H9 (cell line): Measurements from ENCODE around the gene JAK2. TPM values are rescaled to one million over a fixed set of nuclear protein-coding genes. Genes with fewer than 3 reads are reported as not detected.

Experiments
- DNase-seq: peaks from one replicate; pipeline ENCODE4 v3.0.0-alpha.2; 2017
- H2AFZ ChIP-seq: one replicate; pipeline ENCODE4 v1.6.1; 2013; ENCODE audit warnings: mild to moderate bottlenecking, low read length, control low read depth, moderate library complexity
- H2AK5ac ChIP-seq: 2 replicates; pipeline ENCODE4 v1.6.1; 2013; ENCODE audit warnings: low read length, control low read depth, mixed read lengths; ENCODE audit not compliant: insufficient read length
- H2BK120ac ChIP-seq: one replicate; pipeline ENCODE4 v1.6.1; 2013; ENCODE audit warnings: low read depth, mild to moderate bottlenecking, low read length, control low read depth, inconsistent platforms; ENCODE audit not compliant: poor library complexity, severe bottlenecking
- H2BK12ac ChIP-seq: 2 replicates; pipeline ENCODE4 v1.6.1; 2013; ENCODE audit warnings: low read length, control low read depth, mixed read lengths, low read depth; ENCODE audit not compliant: insufficient read length
- H2BK15ac ChIP-seq: 2 replicates; pipeline ENCODE4 v1.6.1; 2013; ENCODE audit warnings: low read depth, low read length, control low read depth
- H2BK20ac ChIP-seq: one replicate; pipeline ENCODE4 v1.6.1; 2013; ENCODE audit warnings: low read depth, mild to moderate bottlenecking, low read length, control low read depth, inconsistent platforms; ENCODE audit not compliant: poor library complexity, severe bottlenecking
- H2BK5ac ChIP-seq: 2 replicates; pipeline ENCODE4 v1.6.1; 2013; ENCODE audit warnings: low read length, control low read depth, mixed read lengths; ENCODE audit not compliant: insufficient read length
- H3K14ac ChIP-seq: 2 replicates; pipeline ENCODE4 v1.6.1; 2013; ENCODE audit warnings: low read length, control low read depth; ENCODE audit not compliant: insufficient read depth
- H3K18ac ChIP-seq: 2 replicates; pipeline ENCODE4 v1.6.1; 2013; ENCODE audit warnings: low read depth, mild to moderate bottlenecking, mixed read lengths, low read length, control low read depth; ENCODE audit not compliant: insufficient read length
- H3K23ac ChIP-seq: 2 replicates; pipeline ENCODE4 v1.6.1; 2013; ENCODE audit warnings: low read length, control low read depth, mixed read lengths, low read depth; ENCODE audit not compliant: insufficient read length
- H3K23me2 ChIP-seq: 2 replicates; pipeline ENCODE4 v1.6.1; 2013; ENCODE audit warnings: low read depth, mild to moderate bottlenecking, mixed read lengths, low read length, control low read depth; ENCODE audit not compliant: insufficient read length, poor library complexity, severe bottlenecking
- H3K27ac ChIP-seq: 2 replicates; pipeline ENCODE4 v1.5.1; 2013; ENCODE audit warnings: low read length, control low read depth, mixed read lengths, low read depth; ENCODE audit not compliant: insufficient read length
- H3K27me3 ChIP-seq: 2 replicates; pipeline ENCODE4 v1.6.1; 2013; ENCODE audit warnings: low read length, control low read depth, inconsistent platforms; ENCODE audit not compliant: insufficient read depth
- H3K4ac ChIP-seq: 2 replicates; pipeline ENCODE4 v1.6.1; 2013; ENCODE audit warnings: low read depth, mild to moderate bottlenecking, control low read depth, inconsistent platforms, low read length, moderate library complexity
- H3K4me1 ChIP-seq: 2 replicates; pipeline ENCODE4 v1.6.1; 2013; ENCODE audit warnings: low read length, control low read depth, inconsistent platforms; ENCODE audit not compliant: insufficient read depth
- H3K4me2 ChIP-seq: 2 replicates; pipeline ENCODE4 v1.6.1; 2013; ENCODE audit warnings: low read length, control low read depth, mixed read lengths; ENCODE audit not compliant: insufficient read length, insufficient read depth
- H3K56ac ChIP-seq: 2 replicates; pipeline ENCODE4 v1.6.1; 2013; ENCODE audit warnings: low read depth, mild to moderate bottlenecking, mixed read lengths, low read length, control low read depth; ENCODE audit not compliant: insufficient read length
- H3K79me1 ChIP-seq: 2 replicates; pipeline ENCODE4 v1.6.1; 2013; ENCODE audit warnings: low read depth, mild to moderate bottlenecking, moderate library complexity, low read length, control low read depth, inconsistent platforms; ENCODE audit not compliant: insufficient read depth, poor library complexity, severe bottlenecking
- H3K79me2 ChIP-seq: 2 replicates; pipeline ENCODE4 v1.6.1; 2013; ENCODE audit warnings: low read length, control low read depth, inconsistent platforms; ENCODE audit not compliant: insufficient read depth
- H3K9ac ChIP-seq: 2 replicates; pipeline ENCODE4 v1.6.1; 2013; ENCODE audit warnings: low read length, control low read depth, mixed read lengths; ENCODE audit not compliant: insufficient read length; ENCODE audit errors: extremely low read depth
- H3K9me3 ChIP-seq: one replicate; pipeline ENCODE4 v1.6.1; 2013; ENCODE audit warnings: low read depth, low read length, inconsistent platforms; ENCODE audit not compliant: control insufficient read depth
- H3T11ph ChIP-seq: one replicate; pipeline ENCODE4 v1.6.1; 2013; ENCODE audit warnings: mild to moderate bottlenecking, low read length, control low read depth, inconsistent platforms
- H4K20me1 ChIP-seq: one replicate; pipeline ENCODE4 v1.6.1; 2013; ENCODE audit not compliant: control insufficient read depth, insufficient read length, insufficient read depth
- H4K5ac ChIP-seq: 2 replicates; pipeline ENCODE4 v1.6.1; 2013; ENCODE audit warnings: low read depth, mild to moderate bottlenecking, mixed read lengths, low read length, control low read depth; ENCODE audit not compliant: insufficient read length
- H4K8ac ChIP-seq: replicated peaks from 2 replicates; pipeline ENCODE4 v1.6.1; 2013; ENCODE audit warnings: low read length, control low read depth, mixed read lengths, low read depth; ENCODE audit not compliant: insufficient read length
- H4K91ac ChIP-seq: 2 replicates; pipeline ENCODE4 v1.6.1; 2013; ENCODE audit warnings: low read depth, mild to moderate bottlenecking, moderate library complexity, mixed read lengths, low read length, control low read depth; ENCODE audit not compliant: insufficient read length
- H3K27ac Mint-ChIP-seq, 3 experiments: 2 replicates in 2 of 3; 3 replicates in 1 of 3; pipeline ENCODE4 v1.8.0; 2020 to 2021; ENCODE audit warnings: mixed read lengths in 3 of 3, mild to moderate bottlenecking in 1 of 3, moderate library complexity in 1 of 3
- H3K27me3 Mint-ChIP-seq: 2 replicates; pipeline ENCODE4 v1.8.0; 2021; ENCODE audit warnings: low read depth, mild to moderate bottlenecking, moderate library complexity, mixed read lengths
- H3K36me3 Mint-ChIP-seq, 3 experiments: 2 replicates in 2 of 3; 3 replicates in 1 of 3; pipeline ENCODE4 v1.8.0; 2020 to 2021; ENCODE audit warnings: low read depth in 3 of 3, mixed read lengths in 3 of 3; ENCODE audit not compliant: insufficient read depth in 1 of 3
- H3K4me1 Mint-ChIP-seq, 2 experiments: 2 replicates each; pipeline ENCODE4 v1.8.0; 2020; ENCODE audit warnings: mixed read lengths in 2 of 2
- H3K4me3 Mint-ChIP-seq, 2 experiments: 2 replicates in 1 of 2; 3 replicates in 1 of 2; pipeline ENCODE4 v1.8.0; 2020 to 2021; ENCODE audit warnings: mild to moderate bottlenecking in 2 of 2, mixed read lengths in 2 of 2, moderate library complexity in 1 of 2
- H3K9me3 Mint-ChIP-seq, 2 experiments: 2 replicates in 1 of 2; 3 replicates in 1 of 2; pipeline ENCODE4 v1.8.0; 2020; ENCODE audit warnings: mild to moderate bottlenecking in 2 of 2, mixed read lengths in 2 of 2, moderate library complexity in 1 of 2
- CTCF ChIP-seq: fragments of 200-600 bp; sonication (generic); conservative IDR thresholded peaks from 3 replicates; pipeline ENCODE4 v1.8.0; 2021; ENCODE audit warnings: antibody characterized with exemption, mild to moderate bottlenecking
- WGBS: extraction: QIAGEN DNeasy Blood & Tissue Kit; methylation state at CpG from one replicate; pipeline ENCODE4 v1.1.7; 2013; ENCODE audit warnings: missing lambda C conversion rate, low lambda C conversion rate, mixed read lengths; ENCODE audit not compliant: insufficient read length; ENCODE audit errors: extremely low coverage; 5-methylcytosine and 5-hydroxymethylcytosine counted together
- total RNA-seq: library from RNA; stranded (reverse); gene quantifications from 2 replicates; pipeline ENCODE4 v1.2.1, GENCODE V29; 2021

The JAK2 gene
- total RNA-seq, 1 experiment from 2014 or later = 3.4 TPM

DNA sequence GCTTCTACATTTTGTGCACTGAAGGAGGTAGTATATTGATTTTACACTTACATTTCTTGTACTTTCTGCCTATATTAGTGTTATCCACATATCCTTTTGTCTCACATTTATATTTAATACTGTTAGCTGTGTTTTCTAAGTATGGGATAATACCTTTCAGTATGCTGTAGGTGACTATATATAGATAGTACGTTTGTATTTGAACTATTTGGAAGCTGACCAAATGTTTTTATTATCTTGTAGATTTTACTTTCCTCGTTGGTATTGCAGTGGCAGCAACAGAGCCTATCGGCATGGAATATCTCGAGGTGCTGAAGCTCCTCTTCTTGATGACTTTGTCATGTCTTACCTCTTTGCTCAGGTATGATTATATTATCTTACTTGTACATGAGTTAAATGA, 59.1 kb downstream of the JAK2 start:
- H3K4me3 Mint-ChIP-seq = no peak overlapping the region
- Histone ChIP-seq H2BK12ac (no peak overlapping the region), H3T11ph (no peak overlapping the region), H3K9ac (no peak overlapping the region), H3K9me3 (no peaks in the 10 kb centered on the region), H4K20me1 (no peaks in the 10 kb centered on the region), H3K4ac (no peak overlapping the region), H3K4me2 (no peak overlapping the region), H2BK5ac (no peak overlapping the region), H3K23me2 (no peaks in the 10 kb centered on the region), H3K79me1 (no peaks in the 10 kb centered on the region), H3K79me2 (no peaks in the 10 kb centered on the region), H4K5ac (no peak overlapping the region), H3K56ac (no peak overlapping the region), H4K91ac (no peak overlapping the region), H3K18ac (no peak overlapping the region), H3K4me1 (no peaks in the 10 kb centered on the region), H3K27ac (no peak overlapping the region), H3K14ac (no peak overlapping the region), H2AFZ (no peak overlapping the region), H2BK120ac (no peak overlapping the region), H4K8ac (no peak overlapping the region), H2BK15ac (no peak overlapping the region), H2BK20ac (no peak overlapping the region), H3K27me3 (no peaks in the 10 kb centered on the region), H3K23ac (no peak overlapping the region), H2AK5ac (no peak overlapping the region)
- no peaks in the 10 kb centered on the region for H3K27me3 Mint-ChIP-seq
- WGBS = no CpG with 5 or more reads among the region's 4 CpGs
- H3K36me3 Mint-ChIP-seq = peaks cover 3 to 7% (median 5%) of the 10 kb centered on the region in 3 experiments; a peak in 5 of 7 replicates
- no peak for TF ChIP-seq CTCF
- H3K4me1 Mint-ChIP-seq = no peaks in the 10 kb centered on the region
- H3K27ac Mint-ChIP-seq = no peak overlapping the region
- no peak for DNase-seq
- peaks cover 0 to 7% of the 10 kb centered on the region in 2 experiments; a peak in 1 of 5 replicates for H3K9me3 Mint-ChIP-seq
